DOHH2 (cell line): Measurements from ENCODE around the gene HDAC4.

Experiments
- CTCF ChIP-seq: fragments of 200-600 bp; sonication (generic); IDR thresholded peaks from one replicate; pipeline ENCODE4 v1.5.1; 2014; ENCODE audit warnings: antibody characterized with exemption, mild to moderate bottlenecking, low read depth, low read length; ENCODE audit not compliant: poor library complexity, severe bottlenecking
- EZH2phosphoT487 ChIP-seq: fragments of 200-600 bp; sonication (generic); IDR thresholded peaks from 2 replicates; pipeline ENCODE4 v1.6.1; 2017; ENCODE audit warnings: borderline replicate concordance, mild to moderate bottlenecking, antibody characterized with exemption, low read length, moderate library complexity, mixed read lengths

- no peak for TF ChIP-seq CTCF
- no peak for TF ChIP-seq EZH2phosphoT487
These were observed 303.5 kb downstream of the HDAC4 start for GRCh38 chr2:239097428-239097696.
